Glutamatergic neuron (in vitro differentiated cells): Measurements from ENCODE around the gene ZNF394. TPM values are rescaled to one million over a fixed set of nuclear protein-coding genes. Genes with fewer than 3 reads are reported as not detected.

Experiments used
- DNase-seq: peaks from one replicate; pipeline ENCODE4 v3.0.0; 2022
- H3K27ac Mint-ChIP-seq: one replicate; pipeline ENCODE4 v1.8.0; 2020; ENCODE audit warnings: mild to moderate bottlenecking, mixed read lengths, inconsistent platforms; ENCODE audit not compliant: unreplicated experiment
- H3K27me3 Mint-ChIP-seq: one replicate; pipeline ENCODE4 v1.8.0; 2020; ENCODE audit warnings: mild to moderate bottlenecking, moderate library complexity, mixed read lengths, inconsistent platforms; ENCODE audit not compliant: unreplicated experiment
- H3K36me3 Mint-ChIP-seq: one replicate; pipeline ENCODE4 v1.8.0; 2020; ENCODE audit warnings: mild to moderate bottlenecking, mixed read lengths, inconsistent platforms; ENCODE audit not compliant: unreplicated experiment
- H3K4me1 Mint-ChIP-seq: one replicate; pipeline ENCODE4 v1.8.0; 2020; ENCODE audit warnings: mild to moderate bottlenecking, low read depth, mixed read lengths, inconsistent platforms; ENCODE audit not compliant: unreplicated experiment
- H3K4me3 Mint-ChIP-seq: one replicate; pipeline ENCODE4 v1.8.0; 2020; ENCODE audit warnings: mild to moderate bottlenecking, mixed read lengths, inconsistent platforms; ENCODE audit not compliant: unreplicated experiment
- H3K9me3 Mint-ChIP-seq: one replicate; pipeline ENCODE4 v1.8.0; 2020; ENCODE audit warnings: mild to moderate bottlenecking, moderate library complexity, mixed read lengths, inconsistent platforms; ENCODE audit not compliant: unreplicated experiment
- CTCF ChIP-seq: fragments of 200-600 bp; sonication (generic); IDR thresholded peaks from one replicate; pipeline ENCODE4 v1.5.0; 2021; ENCODE audit not compliant: partially characterized antibody, unreplicated experiment
- total RNA-seq: library from RNA; stranded (reverse); fragmentation: NEBNext Ultra II Directional; extraction: Animal tissue kit (Norgen Biotek cat#: 25700); gene quantifications from one replicate; pipeline ENCODE4 v1.2.1, GENCODE V29; 2021; ENCODE audit not compliant: unreplicated experiment

Gene ZNF394
- total RNA-seq, 1 donor from 2014 or later, result 19.9 TPM

GRCh38 chr7:99473315-99473596 lies 26.8 kb downstream of the ZNF394 start:
- H3K4me3 Mint-ChIP-seq, result peak overlapping the region; percentile 94
- peak overlapping the region; percentile 98 for H3K27ac Mint-ChIP-seq
- H3K9me3 Mint-ChIP-seq, result peaks cover 8% of the 10 kb centered on the region
- DNase-seq, result no peak
- no peak for TF ChIP-seq CTCF
- peaks cover 16% of the 10 kb centered on the region for H3K27me3 Mint-ChIP-seq
- H3K36me3 Mint-ChIP-seq, result no peaks in the 10 kb centered on the region
- H3K4me1 Mint-ChIP-seq, result peaks cover 3% of the 10 kb centered on the region

GRCh38 chr7:99472561-99473314 lies 27.3 kb downstream of the ZNF394 start, which contains the start of gene ZNF789:
Gene ZNF789, plus strand, starts transcription at chr7:99472890. Its CDS starts 3,567 bp downstream, at chr7:99476457.
- H3K9me3 Mint-ChIP-seq, result peaks cover 8% of the 10 kb centered on the region
- TF ChIP-seq CTCF, result no peak
- no peaks in the 10 kb centered on the region for H3K36me3 Mint-ChIP-seq
- peak; percentile 99 for DNase-seq
- peak within 1 kb of the TSS; percentile 98 for H3K27ac Mint-ChIP-seq
- peak within 1 kb of the TSS; percentile 94 for H3K4me3 Mint-ChIP-seq
- peaks cover 14% of the 10 kb centered on the region for H3K27me3 Mint-ChIP-seq
- no peaks in the 10 kb centered on the region for H3K4me1 Mint-ChIP-seq

- no peak overlapping the region for H3K4me3 Mint-ChIP-seq
These were observed 30.6 kb downstream of the ZNF394 start for GRCh38 chr7:99469381-99470065.

GRCh38 chr7:99468336-99468918 lies 31.7 kb downstream of the ZNF394 start:
- TF ChIP-seq CTCF, result no peak
- H3K36me3 Mint-ChIP-seq, result no peaks in the 10 kb centered on the region
- peaks cover 17% of the 10 kb centered on the region for H3K9me3 Mint-ChIP-seq
- H3K4me1 Mint-ChIP-seq, result peaks cover 3% of the 10 kb centered on the region
- no peak overlapping the region for H3K4me3 Mint-ChIP-seq
- H3K27me3 Mint-ChIP-seq, result peaks cover 19% of the 10 kb centered on the region
- DNase-seq, result no peak
- no peak overlapping the region for H3K27ac Mint-ChIP-seq

More at GRCh38 chr7:99469381-99470065, 30.6 kb downstream of the ZNF394 start:
- peaks cover 17% of the 10 kb centered on the region for H3K9me3 Mint-ChIP-seq
- H3K27ac Mint-ChIP-seq, result no peak overlapping the region
- H3K36me3 Mint-ChIP-seq, result no peaks in the 10 kb centered on the region
- no peak for DNase-seq
- TF ChIP-seq CTCF, result no peak
- H3K4me1 Mint-ChIP-seq, result peaks cover 2% of the 10 kb centered on the region
- H3K27me3 Mint-ChIP-seq, result peaks cover 19% of the 10 kb centered on the region

GRCh38 chr7:99465421-99465768 lies 34.7 kb downstream of the ZNF394 start:
- H3K27ac Mint-ChIP-seq, result peak overlapping the region; percentile 96
- DNase-seq, result no peak
- H3K9me3 Mint-ChIP-seq, result peaks cover 17% of the 10 kb centered on the region
- no peaks in the 10 kb centered on the region for H3K36me3 Mint-ChIP-seq
- peak overlapping the region; percentile 90 for H3K4me3 Mint-ChIP-seq
- TF ChIP-seq CTCF, result no peak
- peaks cover 9% of the 10 kb centered on the region for H3K4me1 Mint-ChIP-seq
- peaks cover 9% of the 10 kb centered on the region for H3K27me3 Mint-ChIP-seq
